Suprapubic skin (tissue), 4 donors: ENCODE results near the gene SEMA3G. TPM values are rescaled to one million over a fixed set of nuclear protein-coding genes. Genes with fewer than 3 reads are reported as not detected.

Source experiments
- DNase-seq, 2 donors: peaks; one replicate each; pipeline ENCODE4 v3.0.0-alpha.2; 2019; ENCODE audit warnings: low spot score in 2 of 2
- H3K27ac ChIP-seq: fragments of 200-600 bp; sonication (generic); one replicate; pipeline ENCODE4 v1.5.1; 2019
- H3K27me3 ChIP-seq: fragments of 200-600 bp; sonication (generic); one replicate; pipeline ENCODE4 v1.5.1; 2019
- H3K36me3 ChIP-seq: fragments of 200-600 bp; sonication (generic); one replicate; pipeline ENCODE4 v1.5.1; 2019
- H3K4me1 ChIP-seq: fragments of 200-600 bp; sonication (generic); one replicate; pipeline ENCODE4 v1.5.1; 2019
- H3K4me3 ChIP-seq: fragments of 200-600 bp; sonication (generic); one replicate; pipeline ENCODE4 v1.5.1; 2019; ENCODE audit warnings: mild to moderate bottlenecking
- H3K9me3 ChIP-seq: fragments of 200-600 bp; sonication (generic); one replicate; pipeline ENCODE4 v1.5.1; 2019
- EP300 ChIP-seq: sonication (generic); formaldehyde crosslinking; IDR thresholded peaks from one replicate; pipeline ENCODE4 v1.6.1; 2017; ENCODE audit warnings: antibody characterized with exemption
- POLR2A ChIP-seq, 2 donors: fragments of 450-650 bp; IDR thresholded peaks; one replicate each; pipeline ENCODE4 v1.6.1; 2017; ENCODE audit warnings: antibody characterized with exemption in 2 of 2, mild to moderate bottlenecking in 2 of 2, moderate library complexity in 2 of 2
- POLR2AphosphoS5 ChIP-seq, 3 donors: sonication (generic); formaldehyde crosslinking; IDR thresholded peaks; one replicate each; pipeline ENCODE4 v1.6.1; 2017; ENCODE audit warnings: antibody characterized with exemption in 3 of 3
- WGBS: methylation state at CpG from one replicate; pipeline ENCODE4 v1.1.5; 2018; 5-methylcytosine and 5-hydroxymethylcytosine counted together
- total RNA-seq, 4 donors: library from RNA; depleted of rRNA; stranded (reverse); fragments of >200 nt; gene quantifications; one replicate each; pipeline ENCODE4 v1.1.0, GENCODE V29; 2016
- TF ChIP-seq, protein P1 (sequence below), 2 donors: fragments of 200-600 bp in 1 of 2; fragments of 450-650 bp in 1 of 2; sonication (generic) in 1 of 2; IDR thresholded peaks; one replicate each; pipeline ENCODE4 v1.5.1; 2016 to 2019; ENCODE audit warnings: antibody characterized with exemption in 2 of 2, mild to moderate bottlenecking in 1 of 2, moderate library complexity in 1 of 2

Gene SEMA3G
- total RNA-seq, 4 donors from 2014 or later = 14.4 to 44.0 (median 26.5) TPM

DNA sequence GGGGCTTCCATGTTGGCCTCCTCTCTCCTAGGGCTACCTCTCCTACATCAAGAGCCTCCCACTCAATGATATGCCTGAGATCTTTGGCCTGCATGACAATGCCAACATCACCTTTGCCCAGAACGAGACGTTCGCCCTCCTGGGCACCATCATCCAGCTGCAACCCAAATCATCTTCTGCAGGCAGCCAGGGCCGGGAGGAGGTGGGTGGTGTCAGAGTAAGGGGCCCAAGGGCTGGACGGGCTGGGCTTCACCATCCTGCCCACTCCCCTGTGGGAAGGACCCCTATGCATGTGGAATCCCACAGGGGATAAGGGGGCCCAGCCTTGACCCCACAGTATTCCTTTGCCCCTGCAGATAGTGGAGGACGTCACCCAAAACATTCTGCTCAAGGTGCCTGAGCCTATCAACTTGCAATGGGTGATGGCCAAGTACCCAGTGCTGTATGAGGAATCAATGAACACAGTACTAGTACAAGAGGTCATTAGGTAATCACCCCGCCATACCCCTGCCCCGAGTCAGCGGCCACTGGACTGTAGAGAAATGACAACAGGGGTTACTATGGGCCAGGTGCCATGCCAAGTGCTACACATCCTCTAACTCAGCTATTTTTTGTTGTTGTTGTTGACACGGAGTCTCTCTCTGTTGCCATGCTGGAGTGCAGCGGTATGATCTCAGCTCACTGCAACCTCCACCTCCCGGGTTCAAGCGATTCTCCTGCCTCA lies 47.1 kb downstream of the SEMA3G start:
- H3K36me3 ChIP-seq = peaks cover 50% of the 10 kb centered on the region
- TF ChIP-seq EP300 (no peak), POLR2AphosphoS5 (IDR thresholded peaks at IDR 0.05) (no peak), POLR2A (IDR thresholded peaks at IDR 0.05) (no peak)
- TF ChIP-seq, protein P1, sequence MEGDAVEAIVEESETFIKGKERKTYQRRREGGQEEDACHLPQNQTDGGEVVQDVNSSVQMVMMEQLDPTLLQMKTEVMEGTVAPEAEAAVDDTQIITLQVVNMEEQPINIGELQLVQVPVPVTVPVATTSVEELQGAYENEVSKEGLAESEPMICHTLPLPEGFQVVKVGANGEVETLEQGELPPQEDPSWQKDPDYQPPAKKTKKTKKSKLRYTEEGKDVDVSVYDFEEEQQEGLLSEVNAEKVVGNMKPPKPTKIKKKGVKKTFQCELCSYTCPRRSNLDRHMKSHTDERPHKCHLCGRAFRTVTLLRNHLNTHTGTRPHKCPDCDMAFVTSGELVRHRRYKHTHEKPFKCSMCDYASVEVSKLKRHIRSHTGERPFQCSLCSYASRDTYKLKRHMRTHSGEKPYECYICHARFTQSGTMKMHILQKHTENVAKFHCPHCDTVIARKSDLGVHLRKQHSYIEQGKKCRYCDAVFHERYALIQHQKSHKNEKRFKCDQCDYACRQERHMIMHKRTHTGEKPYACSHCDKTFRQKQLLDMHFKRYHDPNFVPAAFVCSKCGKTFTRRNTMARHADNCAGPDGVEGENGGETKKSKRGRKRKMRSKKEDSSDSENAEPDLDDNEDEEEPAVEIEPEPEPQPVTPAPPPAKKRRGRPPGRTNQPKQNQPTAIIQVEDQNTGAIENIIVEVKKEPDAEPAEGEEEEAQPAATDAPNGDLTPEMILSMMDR (IDR thresholded peaks at IDR 0.05) = no peak
- 83% methylated on average over 11 of the region's 13 CpGs for WGBS

DNA sequence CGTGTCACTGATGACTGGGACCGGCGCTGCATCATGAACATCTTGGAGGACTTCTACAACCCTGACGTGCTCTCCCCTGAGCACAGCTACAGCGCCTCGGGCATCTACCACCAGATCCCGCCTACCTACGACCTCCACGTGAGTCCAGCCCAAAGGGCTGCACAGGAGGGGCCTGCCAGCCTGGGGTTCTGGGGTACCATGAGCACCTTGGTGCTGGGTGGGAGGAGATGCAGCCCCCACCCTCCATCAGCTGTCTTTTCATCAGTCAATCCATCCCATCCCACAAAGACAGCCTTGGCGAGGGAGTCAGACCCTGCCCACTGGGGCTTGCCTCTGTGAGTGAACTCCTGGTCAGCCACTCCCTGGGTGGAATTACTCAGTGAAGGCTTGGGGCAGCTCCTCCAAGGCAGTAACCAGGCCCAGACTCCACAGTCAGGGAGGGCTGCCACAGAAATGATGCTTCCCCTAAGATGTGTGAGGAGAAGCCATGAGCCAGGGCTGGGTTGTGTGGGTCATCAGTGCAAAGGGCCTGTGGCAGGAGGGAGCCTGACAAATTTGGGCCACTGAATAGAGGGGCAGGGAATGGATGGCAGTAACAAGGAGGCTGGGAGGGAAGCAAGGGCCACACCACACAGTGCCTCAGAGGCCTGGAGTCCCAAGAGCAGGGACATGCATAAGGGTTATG lies 47.9 kb downstream of the SEMA3G start:
- Histone ChIP-seq H3K27me3 (no peaks in the 10 kb centered on the region), H3K27ac (no peak overlapping the region), H3K9me3 (no peaks in the 10 kb centered on the region), H3K4me3 (no peak overlapping the region), H3K36me3 (peaks cover 50% of the 10 kb centered on the region), H3K4me1 (peaks cover 16% of the 10 kb centered on the region)
- DNase-seq = no peak
- 78% methylated on average over 6 of the region's 10 CpGs for whole genome bisulfite sequencing
- no peak for TF ChIP-seq EP300
- TF ChIP-seq POLR2AphosphoS5 (IDR thresholded peaks at IDR 0.05) = no peak
- no peak for TF ChIP-seq POLR2A (IDR thresholded peaks at IDR 0.05)
- TF ChIP-seq, protein P1 (IDR thresholded peaks at IDR 0.05) = no peak

More for the DNA sequence above, 47.1 kb downstream of the SEMA3G start:
- Histone ChIP-seq H3K27ac (no peak overlapping the region), H3K27me3 (no peaks in the 10 kb centered on the region), H3K9me3 (no peaks in the 10 kb centered on the region), H3K4me3 (no peak overlapping the region), H3K4me1 (peaks cover 24% of the 10 kb centered on the region)
- DNase-seq = peak in 1 of 2 donors; percentile 43

DNA sequence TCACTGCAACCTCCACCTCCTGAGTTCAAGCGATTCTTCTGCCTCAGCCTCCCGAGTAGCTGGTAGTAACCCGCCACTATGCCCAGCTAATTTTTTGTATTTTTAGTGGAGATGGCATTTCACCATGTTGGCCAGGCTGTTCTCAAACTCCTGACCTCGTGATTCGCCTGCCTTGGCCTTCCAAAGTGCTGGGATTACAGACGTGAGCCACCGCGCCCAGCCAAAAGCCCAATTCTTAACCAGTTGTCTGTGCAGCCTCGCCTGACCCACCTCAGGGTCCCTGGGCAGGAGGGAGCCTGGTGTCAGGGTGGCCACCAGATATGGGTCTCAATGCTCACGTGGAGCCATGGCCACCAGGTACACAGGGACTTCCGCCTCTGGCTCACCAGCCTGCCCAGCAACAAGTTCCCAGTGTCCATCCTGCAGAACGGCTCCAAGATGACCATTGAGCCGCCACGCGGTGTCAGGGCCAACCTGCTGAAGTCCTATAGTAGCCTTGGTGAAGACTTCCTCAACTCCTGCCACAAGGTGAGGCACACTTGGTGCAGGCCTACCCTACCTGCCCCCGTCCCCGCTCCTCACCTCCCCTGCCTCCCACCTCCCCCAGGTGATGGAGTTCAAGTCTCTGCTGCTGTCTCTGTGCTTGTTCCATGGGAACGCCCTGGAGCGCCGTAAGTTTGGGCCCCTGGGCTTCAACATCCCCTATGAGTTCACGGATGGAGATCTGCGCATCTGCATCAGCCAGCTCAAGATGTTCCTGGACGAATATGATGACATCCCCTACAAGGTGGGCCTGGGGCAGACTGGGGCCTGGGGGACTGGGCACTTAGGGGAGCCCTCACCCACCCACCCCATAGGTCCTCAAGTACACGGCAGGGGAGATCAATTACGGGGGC lies 48.6 kb downstream of the SEMA3G start:
- WGBS = 93% methylated on average over 21 of the region's 25 CpGs
- H3K27me3 ChIP-seq = no peaks in the 10 kb centered on the region
- H3K36me3 ChIP-seq = peaks cover 50% of the 10 kb centered on the region
- no peak overlapping the region for H3K27ac ChIP-seq
- peaks cover 8% of the 10 kb centered on the region for H3K4me1 ChIP-seq
- TF ChIP-seq, protein P1 (IDR thresholded peaks at IDR 0.05) = no peak
- no peak for TF ChIP-seq EP300
- DNase-seq = no peak
- H3K9me3 ChIP-seq = no peaks in the 10 kb centered on the region
- no peak overlapping the region for H3K4me3 ChIP-seq

DNA sequence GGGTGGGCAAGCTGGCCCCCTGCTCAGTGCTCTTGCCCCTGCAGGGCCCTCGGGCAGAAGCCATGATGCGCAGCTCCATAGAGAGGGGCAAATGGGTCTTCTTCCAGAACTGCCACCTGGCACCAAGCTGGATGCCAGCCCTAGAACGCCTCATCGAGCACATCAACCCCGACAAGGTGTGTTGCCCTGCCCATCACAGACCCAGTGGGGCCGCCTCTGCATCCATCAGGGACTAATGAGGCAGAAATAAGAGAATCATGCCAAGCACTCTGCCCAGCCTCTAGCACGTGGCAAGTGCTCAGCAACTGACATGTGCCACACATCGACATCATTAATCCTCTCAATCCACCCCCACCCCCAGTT lies 49.4 kb downstream of the SEMA3G start:
- Histone ChIP-seq H3K9me3 (no peaks in the 10 kb centered on the region), H3K4me3 (no peak overlapping the region), H3K36me3 (peaks cover 47% of the 10 kb centered on the region), H3K27ac (no peak overlapping the region), H3K27me3 (no peaks in the 10 kb centered on the region), H3K4me1 (peaks cover 3% of the 10 kb centered on the region)
- no peak for DNase-seq
- TF ChIP-seq EP300 = no peak
- TF ChIP-seq, protein P1 (IDR thresholded peaks at IDR 0.05) = no peak
- TF ChIP-seq POLR2AphosphoS5 (IDR thresholded peaks at IDR 0.05) = no peak
- TF ChIP-seq POLR2A (IDR thresholded peaks at IDR 0.05) = no peak
- 78% methylated on average over 8 of the region's 8 CpGs for WGBS
